SH-SY5Y (cell line): ENCODE data around the gene PLSCR3.

Source experiments
- GATA2 ChIP-seq: IDR thresholded peaks from 2 replicates; pipeline ENCODE4 v1.6.1; 2011; ENCODE audit warnings: mild to moderate bottlenecking, low read depth, low read length
- GATA3 ChIP-seq: IDR thresholded peaks from 2 replicates; pipeline ENCODE4 v1.6.1; 2011; ENCODE audit warnings: low read depth, mild to moderate bottlenecking, low read length, moderate library complexity

GRCh38 chr17:7398612-7399011 lies 4.3 kb upstream of the PLSCR3 start:
- TF ChIP-seq GATA2 (no peak), GATA3 (no peak)
